Right ventricle myocardium superior (tissue), 1 donor: ENCODE measurements around the gene FCMR. TPM values are rescaled to one million over a fixed set of nuclear protein-coding genes. Genes with fewer than 3 reads are reported as not detected.
A peak's percentile ranks its signal among the peaks of the same experiment; 100 is the strongest.

Experiments
- ATAC-seq: fragments of 200-7000 bp; cut with Tn5 transposase; one replicate; pipeline ENCODE4 v1.9.1; 2020; ENCODE audit warnings: mild to moderate bottlenecking; ENCODE audit not compliant: poor library complexity
- DNase-seq: peaks from one replicate; pipeline ENCODE4 v3.0.0-alpha.2; 2020
- intact Hi-C: fragments of 100-400 bp; cut with DNase I; formaldehyde crosslinking; loops from one replicate; pipeline ENCODE4 v1.11.2; 2022
- long read RNA-seq: library from polyadenylated mRNA; unstranded; transcript quantifications from one replicate; pipeline ENCODE4 v2.0.0, GENCODE V29; 2021
- total RNA-seq: library from RNA; stranded (reverse); fragmentation: NEBNext Ultra II Directional; extraction: Animal tissue kit (Norgen Biotek cat#: 25700); gene quantifications from one replicate; pipeline ENCODE4 v1.2.1, GENCODE V29; 2021
- donor health status: DM: no; HTN: yes; CAD: no; lungs with severe emphysema.

The FCMR gene
- total RNA-seq, result 3.2 TPM
- long read RNA-seq, partial matches to known transcripts, result 0 of 4 reads
- long read RNA-seq, other reads (novel, unspliced or antisense), result 0 of 4 reads

- DNase-seq (no peak), ATAC-seq (peak; percentile 34)
- intact Hi-C loops, result no loop called here
Measured at GRCh38 chr1:206921772-206922265, at the start of gene FCMR. TSS of gene FCMR (minus strand) at chr1:206921941. CDS start at chr1:206921854, 87 bp downstream.

- intact Hi-C loops, result no loop called here
- DNase-seq (no peak), ATAC-seq (no peak)
Measured at GRCh38 chr1:206971029-206971655, 49.4 kb upstream of the FCMR start.

GRCh38 chr1:206970446-206970845 lies 48.7 kb upstream of the FCMR start, which contains the start of gene FCAMR:
TSS of gene FCAMR (minus strand) at chr1:206970460. CDS start at chr1:206970125, 335 bp downstream.
- no peak for ATAC-seq
- DNase-seq, result no peak
- intact Hi-C loops, result no loop called here

- peak; percentile 20 for ATAC-seq
- intact Hi-C loops, result no loop called here
- no peak for DNase-seq
Measured at GRCh38 chr1:206969090-206969489, 47.3 kb upstream of the FCMR start.

- ATAC-seq (peak; percentile 39), DNase-seq (no peak)
- intact Hi-C loops, result no loop called here
Measured at GRCh38 chr1:206967096-206967849, 45.5 kb upstream of the FCMR start.

GRCh38 chr1:206965781-206966180 lies 44.0 kb upstream of the FCMR start:
- no peak for DNase-seq
- intact Hi-C loops, result no loop called here
- ATAC-seq, result no peak

- ATAC-seq (no peak), DNase-seq (no peak)
- intact Hi-C loops, result no loop called here
Measured at GRCh38 chr1:206963740-206964139, 42.0 kb upstream of the FCMR start.

- ATAC-seq (no peak), DNase-seq (no peak)
- intact Hi-C loops, result no loop called here
Measured at GRCh38 chr1:206963119-206963712, 41.5 kb upstream of the FCMR start.

- no peak for DNase-seq
- intact Hi-C loops, result no loop called here
- no peak for ATAC-seq
Measured at GRCh38 chr1:206962272-206962671, 40.5 kb upstream of the FCMR start.

- no peak for ATAC-seq
- no peak for DNase-seq
- intact Hi-C loops, result no loop called here
Measured at GRCh38 chr1:206961668-206962067, 39.9 kb upstream of the FCMR start.

- no peak for ATAC-seq
- intact Hi-C loops, result no loop called here
- no peak for DNase-seq
Measured at GRCh38 chr1:206960676-206961386, 39.1 kb upstream of the FCMR start.

- DNase-seq, result no peak
- intact Hi-C loops, result no loop called here
- ATAC-seq, result no peak
Measured at GRCh38 chr1:206958144-206958543, 36.4 kb upstream of the FCMR start.

- intact Hi-C loops, result no loop called here
- DNase-seq, result no peak
- no peak for ATAC-seq
Measured at GRCh38 chr1:206957639-206958038, 35.9 kb upstream of the FCMR start.

GRCh38 chr1:206955476-206956451 lies 34.0 kb upstream of the FCMR start:
- ATAC-seq, result peak; percentile 35
- DNase-seq, result no peak
- intact Hi-C loops, result no loop called here

GRCh38 chr1:206954459-206955342 lies 33.0 kb upstream of the FCMR start:
- intact Hi-C loops, result no loop called here
- ATAC-seq (no peak), DNase-seq (no peak)

GRCh38 chr1:206953626-206954025 lies 31.9 kb upstream of the FCMR start:
- DNase-seq, result no peak
- intact Hi-C loops, result no loop called here
- ATAC-seq, result no peak

GRCh38 chr1:206953126-206953525 lies 31.4 kb upstream of the FCMR start:
- intact Hi-C loops, result no loop called here
- DNase-seq (no peak), ATAC-seq (peak; percentile 16)
